Measurements from ENCODE around the gene KCNQ1.

Gene KCNQ1

DNA sequence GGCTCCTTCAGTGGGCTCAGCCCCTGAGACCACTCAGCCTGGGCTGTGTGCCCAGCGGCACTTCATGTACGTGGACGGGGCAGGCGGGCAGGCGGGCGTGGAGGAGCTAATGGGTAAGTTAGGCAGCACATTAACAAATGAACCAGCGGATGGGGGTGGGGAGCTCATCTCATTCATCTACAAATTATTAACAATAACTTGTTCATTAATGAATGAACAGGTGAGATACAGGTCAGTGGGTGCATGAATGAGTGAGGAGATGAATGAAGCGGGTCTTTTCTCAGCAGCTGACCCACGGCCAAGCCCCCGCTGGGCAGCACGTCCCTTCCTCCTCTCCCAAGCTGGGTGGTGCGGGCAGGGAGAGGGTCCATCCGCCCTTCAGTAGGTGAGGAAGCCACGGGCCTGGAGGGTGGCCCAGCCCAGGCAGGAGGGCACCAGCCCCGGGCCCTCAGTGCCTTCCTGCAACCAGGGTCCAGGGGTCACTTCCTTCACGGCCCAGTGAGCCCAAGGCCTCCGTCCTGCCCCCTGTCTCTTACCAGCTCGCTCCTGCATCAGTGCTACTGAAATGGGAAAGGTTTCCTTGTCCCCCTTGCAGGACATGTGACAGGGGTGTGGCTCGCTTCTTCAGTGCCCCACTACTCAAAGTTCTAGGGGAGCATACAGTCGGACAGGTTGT is 315.5 kb downstream of the KCNQ1 start:
- no peaks in the 10 kb centered on the region; the same call in 1 of the 2 replicates for H3K9me3 ChIP-seq (ENCODE audit: insufficient read depth, low read length)
- no peaks in the 10 kb centered on the region for H3F3A ChIP-seq (ENCODE audit: insufficient read depth)
- no peaks in the 10 kb centered on the region for H3K9me2 ChIP-seq (replicated peaks; ENCODE audit: insufficient read depth, low read length)
- H3K4me3 ChIP-seq (ENCODE audit: insufficient read depth, low read length, poor library complexity, severe bottlenecking), result no peak overlapping the region
- H3K9ac ChIP-seq (ENCODE audit: low read length), result no peak overlapping the region
- TF ChIP-seq EZH2phosphoT487 (conservative IDR thresholded peaks at IDR 0.05; ENCODE audit: low read length), result no peak
- TF ChIP-seq, protein P1, sequence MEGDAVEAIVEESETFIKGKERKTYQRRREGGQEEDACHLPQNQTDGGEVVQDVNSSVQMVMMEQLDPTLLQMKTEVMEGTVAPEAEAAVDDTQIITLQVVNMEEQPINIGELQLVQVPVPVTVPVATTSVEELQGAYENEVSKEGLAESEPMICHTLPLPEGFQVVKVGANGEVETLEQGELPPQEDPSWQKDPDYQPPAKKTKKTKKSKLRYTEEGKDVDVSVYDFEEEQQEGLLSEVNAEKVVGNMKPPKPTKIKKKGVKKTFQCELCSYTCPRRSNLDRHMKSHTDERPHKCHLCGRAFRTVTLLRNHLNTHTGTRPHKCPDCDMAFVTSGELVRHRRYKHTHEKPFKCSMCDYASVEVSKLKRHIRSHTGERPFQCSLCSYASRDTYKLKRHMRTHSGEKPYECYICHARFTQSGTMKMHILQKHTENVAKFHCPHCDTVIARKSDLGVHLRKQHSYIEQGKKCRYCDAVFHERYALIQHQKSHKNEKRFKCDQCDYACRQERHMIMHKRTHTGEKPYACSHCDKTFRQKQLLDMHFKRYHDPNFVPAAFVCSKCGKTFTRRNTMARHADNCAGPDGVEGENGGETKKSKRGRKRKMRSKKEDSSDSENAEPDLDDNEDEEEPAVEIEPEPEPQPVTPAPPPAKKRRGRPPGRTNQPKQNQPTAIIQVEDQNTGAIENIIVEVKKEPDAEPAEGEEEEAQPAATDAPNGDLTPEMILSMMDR (IDR thresholded peaks at IDR 0.05; ENCODE audit: insufficient read depth, low read length, poor library complexity, severe bottlenecking), result no peak
- H4K20me1 ChIP-seq (ENCODE audit: low read depth, low read length), result no peaks in the 10 kb centered on the region
- no peaks in the 10 kb centered on the region for H3K79me2 ChIP-seq (ENCODE audit: insufficient read depth, low read length)
- no peaks in the 10 kb centered on the region for H3K36me3 ChIP-seq (ENCODE audit: low read length)
- H2AFZ ChIP-seq (ENCODE audit: low read depth, low read length, severe bottlenecking), result no peak overlapping the region
- H3K4me2 ChIP-seq (ENCODE audit: low read depth, low read length, poor library complexity, severe bottlenecking), result no peak overlapping the region
- H3K27ac ChIP-seq (ENCODE audit: low read depth, low read length), result no peak overlapping the region
- no peaks in the 10 kb centered on the region; the same call in 1 of the 2 replicates for H3K27me3 ChIP-seq (ENCODE audit: low read length)

DNA sequence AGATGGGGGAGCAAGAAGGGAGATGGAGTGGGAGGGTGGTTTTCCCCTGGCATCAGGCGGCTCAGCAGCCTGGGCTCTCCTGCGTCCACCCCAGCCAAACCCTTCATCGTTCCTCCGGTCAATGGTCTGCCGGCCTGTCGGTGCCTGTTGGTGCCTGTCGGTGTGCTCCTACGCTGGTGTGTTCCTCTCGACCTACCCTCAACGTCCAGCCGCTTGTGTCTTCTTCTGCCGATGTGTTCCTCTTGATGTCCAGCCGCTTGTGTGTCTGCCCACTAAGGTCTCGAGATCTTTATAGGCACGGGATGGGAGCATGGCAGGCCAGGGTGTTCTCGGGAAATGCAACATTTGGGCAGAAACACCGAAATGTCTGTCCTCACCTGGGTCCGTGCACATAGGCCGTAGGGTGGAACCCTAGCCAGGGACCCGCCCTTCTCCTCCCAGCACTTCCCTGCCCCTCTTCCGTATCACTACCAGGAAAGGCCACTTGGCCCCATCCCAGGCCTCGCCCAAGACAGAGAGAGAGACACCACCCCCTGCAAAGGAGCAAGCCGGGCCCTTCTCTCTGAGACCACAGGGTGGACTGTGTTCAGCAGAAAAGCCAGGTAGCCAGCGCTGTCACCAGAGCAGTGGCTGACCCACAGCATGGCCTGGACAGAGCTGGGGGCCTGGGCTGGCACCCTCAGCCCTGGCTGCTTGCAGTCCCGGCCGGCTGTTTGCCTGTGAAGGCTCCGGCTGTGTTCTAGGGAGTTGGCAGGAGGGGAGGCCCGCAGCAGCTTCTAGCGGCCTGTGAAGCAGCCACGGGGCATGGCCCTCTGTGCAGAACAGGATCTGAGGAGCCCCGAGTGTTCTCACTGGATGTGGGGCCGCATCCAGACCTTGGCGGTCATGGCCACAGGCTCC is 316.6 kb downstream of the KCNQ1 start:
- Histone ChIP-seq H3F3A (ENCODE audit: insufficient read depth) (no peaks in the 10 kb centered on the region), H3K27ac (ENCODE audit: low read depth, low read length) (no peak overlapping the region), H3K4me2 (ENCODE audit: low read depth, low read length, poor library complexity, severe bottlenecking) (no peak overlapping the region), H3K9me2 (replicated peaks; ENCODE audit: insufficient read depth, low read length) (no peaks in the 10 kb centered on the region), H3K4me3 (ENCODE audit: insufficient read depth, low read length, poor library complexity, severe bottlenecking) (no peak overlapping the region), H3K27me3 (ENCODE audit: low read length) (no peaks in the 10 kb centered on the region; the same call in 1 of the 2 replicates), H4K20me1 (ENCODE audit: low read depth, low read length) (no peaks in the 10 kb centered on the region), H2AFZ (ENCODE audit: low read depth, low read length, severe bottlenecking) (no peak overlapping the region), H3K36me3 (ENCODE audit: low read length) (no peaks in the 10 kb centered on the region), H3K79me2 (ENCODE audit: insufficient read depth, low read length) (no peaks in the 10 kb centered on the region), H3K9me3 (ENCODE audit: insufficient read depth, low read length) (no peaks in the 10 kb centered on the region; the same call in 1 of the 2 replicates), H3K9ac (ENCODE audit: low read length) (no peak overlapping the region)
- TF ChIP-seq, protein P1 (IDR thresholded peaks at IDR 0.05; ENCODE audit: insufficient read depth, low read length, poor library complexity, severe bottlenecking), result no peak
- TF ChIP-seq EZH2phosphoT487 (conservative IDR thresholded peaks at IDR 0.05; ENCODE audit: low read length), result no peak

DNA sequence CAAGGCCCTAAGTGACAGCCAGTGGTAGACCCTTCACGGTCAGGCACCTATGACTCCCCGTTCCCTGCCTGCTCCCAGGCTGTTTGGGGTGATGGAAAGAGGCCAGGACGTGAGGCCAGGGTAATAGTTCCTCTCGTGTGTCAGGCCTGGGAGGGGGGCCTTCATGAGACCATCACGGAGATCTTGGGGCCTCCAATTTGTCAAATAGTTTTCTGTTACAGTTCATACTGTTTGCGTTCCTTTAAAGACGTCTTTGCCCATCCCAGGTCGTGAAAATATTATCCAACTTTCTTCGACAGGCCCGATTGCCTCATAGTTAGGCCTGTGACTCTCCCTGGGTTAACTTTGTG is 317.2 kb downstream of the KCNQ1 start:
- H3K9ac ChIP-seq (ENCODE audit: low read length), result no peak overlapping the region
- H3K9me3 ChIP-seq (ENCODE audit: insufficient read depth, low read length), result no peaks in the 10 kb centered on the region; the same call in 1 of the 2 replicates
- H3K4me2 ChIP-seq (ENCODE audit: low read depth, low read length, poor library complexity, severe bottlenecking), result no peak overlapping the region
- H3K4me3 ChIP-seq (ENCODE audit: insufficient read depth, low read length, poor library complexity, severe bottlenecking), result no peak overlapping the region
- no peak overlapping the region for H3K27ac ChIP-seq (ENCODE audit: low read depth, low read length)
- H3K27me3 ChIP-seq (ENCODE audit: low read length), result no peaks in the 10 kb centered on the region; the same call in 1 of the 2 replicates
- no peaks in the 10 kb centered on the region for H3K36me3 ChIP-seq (ENCODE audit: low read length)
- no peak overlapping the region for H2AFZ ChIP-seq (ENCODE audit: low read depth, low read length, severe bottlenecking)
- H3F3A ChIP-seq (ENCODE audit: insufficient read depth), result no peaks in the 10 kb centered on the region
- no peaks in the 10 kb centered on the region for H3K9me2 ChIP-seq (replicated peaks; ENCODE audit: insufficient read depth, low read length)
- H3K79me2 ChIP-seq (ENCODE audit: insufficient read depth, low read length), result no peaks in the 10 kb centered on the region
- TF ChIP-seq, protein P1 (IDR thresholded peaks at IDR 0.05; ENCODE audit: insufficient read depth, low read length, poor library complexity, severe bottlenecking), result no peak
- TF ChIP-seq EZH2phosphoT487 (conservative IDR thresholded peaks at IDR 0.05; ENCODE audit: low read length), result no peak
- no peaks in the 10 kb centered on the region for H4K20me1 ChIP-seq (ENCODE audit: low read depth, low read length)
